Gastrocnemius medialis (tissue), 4 donors: ENCODE data around the gene SELENOO.

Experiments used
- CTCF ChIP-seq, 5 experiments: fragments of 450-650 bp in 3 of 5; fragments of 200-600 bp in 2 of 5; sonication (generic) in 2 of 5; IDR thresholded peaks in 4 of 5; conservative IDR thresholded peaks in 1 of 5; 1 replicate in 4 of 5; 2 replicates in 1 of 5; pipeline ENCODE4 v1.5.1; 2016 to 2019; ENCODE audit warnings: antibody characterized with exemption in 5 of 5, mild to moderate bottlenecking in 3 of 5, moderate library complexity in 3 of 5
- POLR2A ChIP-seq, 2 donors: fragments of 450-650 bp; IDR thresholded peaks; one replicate each; pipeline ENCODE4 v1.6.1; 2017; ENCODE audit warnings: antibody characterized with exemption in 2 of 2, mild to moderate bottlenecking in 2 of 2, moderate library complexity in 2 of 2

DNA sequence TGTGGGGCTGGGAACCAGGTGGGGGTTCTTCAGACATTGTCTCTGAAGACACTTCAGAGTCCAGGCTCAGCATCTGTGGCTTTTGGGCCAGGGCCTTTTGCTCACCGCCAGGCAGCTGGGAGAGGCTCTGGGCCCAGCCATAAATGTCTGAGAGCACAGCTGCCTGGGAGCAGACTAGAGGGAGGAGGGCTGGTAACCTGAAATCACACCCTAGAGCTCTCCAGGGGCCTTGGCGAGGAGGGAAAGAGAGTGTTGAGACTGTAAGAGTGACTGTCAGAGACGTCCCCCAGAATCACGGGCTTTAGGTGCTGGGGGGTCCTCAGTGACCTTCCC lies 11.0 kb upstream of the SELENOO start:
- no peak for TF ChIP-seq POLR2A (IDR thresholded peaks at IDR 0.05)
- TF ChIP-seq CTCF (IDR thresholded peaks at IDR 0.05 in 4 of 5, conservative IDR thresholded peaks at IDR 0.05 in 1 of 5), result no peak
